ENCODE results near the gene PRLR. TPM values are rescaled to one million over a fixed set of nuclear protein-coding genes. Genes with fewer than 3 reads are reported as not detected.

Gene PRLR
- total and polyA plus RNA-seq, 2 experiments from 2014 or later, result 0.31 to 2.2 TPM

DNA sequence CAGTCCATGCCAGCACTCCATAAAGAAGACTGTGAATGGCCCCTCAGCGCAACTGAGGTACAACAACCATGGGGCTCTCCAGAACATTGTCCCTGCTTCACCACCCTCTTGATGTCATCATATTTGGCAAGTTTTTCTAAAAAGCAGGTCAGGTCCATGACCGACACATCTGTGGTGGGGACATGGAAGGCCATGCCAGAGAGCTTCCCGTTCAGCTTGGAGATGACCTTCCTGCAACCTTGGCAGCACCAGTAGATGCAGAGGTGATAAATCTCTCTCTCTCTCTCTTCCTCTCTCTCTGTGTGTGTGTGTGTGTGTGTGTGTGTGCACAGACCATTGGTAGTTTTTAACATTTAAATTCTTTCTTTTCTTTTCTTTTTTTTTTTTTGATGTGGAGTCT is 147.1 kb downstream of the PRLR start:
- no peak overlapping the region for H3K4me2 ChIP-seq
- H3K4me1 ChIP-seq (ENCODE audit: insufficient read depth), result no peaks in the 10 kb centered on the region
- no peaks in the 10 kb centered on the region for H3K36me3 ChIP-seq (ENCODE audit: insufficient read depth)
- no peak overlapping the region for H3K27ac Mint-ChIP-seq
- TF ChIP-seq ETS1 (IDR thresholded peaks at IDR 0.05) (no peak), NANOG (IDR thresholded peaks at IDR 0.05; ENCODE audit: borderline replicate concordance) (no peak), POLR2AphosphoS5 (IDR thresholded peaks at IDR 0.05; ENCODE audit: low read depth) (no peak), ZNF114 (CRISPR knock-in tag; IDR thresholded peaks at IDR 0.05) (no peak), CTCF (conservative IDR thresholded peaks at IDR 0.05; ENCODE audit: low read depth in 2 of 2) (no peak), JUNB (IDR thresholded peaks at IDR 0.05; ENCODE audit: unreplicated experiment) (no peak), EZH2 (IDR thresholded peaks at IDR 0.05; ENCODE audit: low read depth, unreplicated experiment) (no peak), ZNF462 (CRISPR knock-in tag; IDR thresholded peaks at IDR 0.05) (no peak), EZH2phosphoT487 (IDR thresholded peaks at IDR 0.05; ENCODE audit: unreplicated experiment) (no peak), STAT1 (IDR thresholded peaks at IDR 0.05; ENCODE audit: unreplicated experiment) (no peak), ZNF331 (CRISPR knock-in tag; IDR thresholded peaks at IDR 0.05; ENCODE audit: low read depth) (no peak), CREB1 (CRISPR knock-in tag; IDR thresholded peaks at IDR 0.05; ENCODE audit: low read depth) (no peak)
- TF ChIP-seq, protein P1, sequence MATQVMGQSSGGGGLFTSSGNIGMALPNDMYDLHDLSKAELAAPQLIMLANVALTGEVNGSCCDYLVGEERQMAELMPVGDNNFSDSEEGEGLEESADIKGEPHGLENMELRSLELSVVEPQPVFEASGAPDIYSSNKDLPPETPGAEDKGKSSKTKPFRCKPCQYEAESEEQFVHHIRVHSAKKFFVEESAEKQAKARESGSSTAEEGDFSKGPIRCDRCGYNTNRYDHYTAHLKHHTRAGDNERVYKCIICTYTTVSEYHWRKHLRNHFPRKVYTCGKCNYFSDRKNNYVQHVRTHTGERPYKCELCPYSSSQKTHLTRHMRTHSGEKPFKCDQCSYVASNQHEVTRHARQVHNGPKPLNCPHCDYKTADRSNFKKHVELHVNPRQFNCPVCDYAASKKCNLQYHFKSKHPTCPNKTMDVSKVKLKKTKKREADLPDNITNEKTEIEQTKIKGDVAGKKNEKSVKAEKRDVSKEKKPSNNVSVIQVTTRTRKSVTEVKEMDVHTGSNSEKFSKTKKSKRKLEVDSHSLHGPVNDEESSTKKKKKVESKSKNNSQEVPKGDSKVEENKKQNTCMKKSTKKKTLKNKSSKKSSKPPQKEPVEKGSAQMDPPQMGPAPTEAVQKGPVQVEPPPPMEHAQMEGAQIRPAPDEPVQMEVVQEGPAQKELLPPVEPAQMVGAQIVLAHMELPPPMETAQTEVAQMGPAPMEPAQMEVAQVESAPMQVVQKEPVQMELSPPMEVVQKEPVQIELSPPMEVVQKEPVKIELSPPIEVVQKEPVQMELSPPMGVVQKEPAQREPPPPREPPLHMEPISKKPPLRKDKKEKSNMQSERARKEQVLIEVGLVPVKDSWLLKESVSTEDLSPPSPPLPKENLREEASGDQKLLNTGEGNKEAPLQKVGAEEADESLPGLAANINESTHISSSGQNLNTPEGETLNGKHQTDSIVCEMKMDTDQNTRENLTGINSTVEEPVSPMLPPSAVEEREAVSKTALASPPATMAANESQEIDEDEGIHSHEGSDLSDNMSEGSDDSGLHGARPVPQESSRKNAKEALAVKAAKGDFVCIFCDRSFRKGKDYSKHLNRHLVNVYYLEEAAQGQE (IDR thresholded peaks at IDR 0.05; ENCODE audit: unreplicated experiment), result no peak
- no peaks in the 10 kb centered on the region for H3K36me3 Mint-ChIP-seq (ENCODE audit: low read depth)
- no peaks in the 10 kb centered on the region for H3F3A ChIP-seq (replicated peaks; ENCODE audit: low read depth)
- no peaks in the 10 kb centered on the region for H3K27me3 ChIP-seq (ENCODE audit: insufficient read depth)
- H3K27ac ChIP-seq (ENCODE audit: low read depth), result no peak overlapping the region
- H4K20me1 ChIP-seq (replicated peaks; ENCODE audit: insufficient read depth), result no peaks in the 10 kb centered on the region
- peaks cover 2% of the 10 kb centered on the region for H3K27me3 Mint-ChIP-seq (ENCODE audit: insufficient read depth, low read depth, poor library complexity)
- no peaks in the 10 kb centered on the region for H3K79me2 ChIP-seq (replicated peaks; ENCODE audit: insufficient read depth)
- H3K4me3 ChIP-seq, result no peak overlapping the region
- H3K9me3 Mint-ChIP-seq, result peaks cover 10% of the 10 kb centered on the region; the same call in 1 of the 3 replicates
- no peaks in the 10 kb centered on the region for H3K9me2 ChIP-seq (ENCODE audit: insufficient read depth)
- H2AFZ ChIP-seq, result no peak overlapping the region
- DNase-seq (ENCODE audit: low spot score), result no peak
- no peak for ATAC-seq
- no peak overlapping the region for H3K4me3 Mint-ChIP-seq
- H3K4me1 Mint-ChIP-seq, result no peaks in the 10 kb centered on the region
